A673 (cell line): ENCODE results near the gene SSR4. TPM values are rescaled to one million over a fixed set of nuclear protein-coding genes. Genes with fewer than 3 reads are reported as not detected.

Experiments
- BruUV-seq: library from RNA; stranded (reverse); fragments of 400-500 nt; replicated peaks from 2 replicates; lab custom pipeline; 2021; lab: Mats Ljungman, UMichigan
- CTCF ChIA-PET: fragments of 300-600 bp; sonication (Branson Sonifier 250); formaldehyde crosslinking; loops from one replicate; lab custom pipeline; 2022; ENCODE audit warnings: antibody characterized with exemption; lab: Charles Lee
- POLR2A ChIA-PET: fragments of 300-600 bp; sonication (Branson Sonifier 250); formaldehyde crosslinking; loops from one replicate; lab custom pipeline; 2022; ENCODE audit warnings: antibody characterized with exemption; ENCODE audit not compliant: low non-redundant PET; lab: Charles Lee
- DNase-seq: peaks from one replicate; pipeline ENCODE4 v3.0.0-alpha.2; 2015; ENCODE audit warnings: low spot score
- H3K27ac ChIP-seq: fragments of 200-600 bp; sonication (generic); 2 replicates; pipeline ENCODE4 v1.5.1; 2016; ENCODE audit warnings: mixed run types, low read depth, mild to moderate bottlenecking, mixed read lengths, antibody characterized with exemption, low read length; ENCODE audit not compliant: poor library complexity, severe bottlenecking
- H3K27me3 ChIP-seq: fragments of 200-600 bp; sonication (generic); replicated peaks from 2 replicates; pipeline ENCODE4 v1.6.1; 2017; ENCODE audit warnings: mixed run types, low read depth, mild to moderate bottlenecking, mixed read lengths, antibody characterized with exemption, low read length; ENCODE audit not compliant: insufficient read depth, poor library complexity
- H3K36me3 ChIP-seq: fragments of 200-600 bp; sonication (generic); 2 replicates; pipeline ENCODE4 v1.6.1; 2016; ENCODE audit warnings: mixed run types, mild to moderate bottlenecking, mixed read lengths, antibody characterized with exemption, low read length; ENCODE audit not compliant: insufficient read depth, poor library complexity, severe bottlenecking
- H3K4me1 ChIP-seq: fragments of 200-600 bp; sonication (generic); 2 replicates; pipeline ENCODE4 v1.6.1; 2017; ENCODE audit warnings: mixed run types, mild to moderate bottlenecking, mixed read lengths, antibody characterized with exemption, low read length; ENCODE audit not compliant: insufficient read depth, poor library complexity, severe bottlenecking
- H3K4me3 ChIP-seq: fragments of 200-600 bp; sonication (generic); 2 replicates; pipeline ENCODE4 v1.5.1; 2016; ENCODE audit warnings: low read depth, mixed run types, mild to moderate bottlenecking, mixed read lengths, low read length; ENCODE audit not compliant: poor library complexity, severe bottlenecking
- H3K9me3 ChIP-seq: fragments of 200-600 bp; sonication (generic); 2 replicates; pipeline ENCODE4 v1.6.1; 2016; ENCODE audit warnings: mixed run types, low read depth, mild to moderate bottlenecking, mixed read lengths, antibody characterized with exemption, low read length; ENCODE audit not compliant: poor library complexity, severe bottlenecking
- EZH2 ChIP-seq: fragments of 200-600 bp; sonication (generic); IDR thresholded peaks from 2 replicates; pipeline ENCODE4 v1.6.1; 2017; ENCODE audit warnings: borderline replicate concordance, low read depth, mild to moderate bottlenecking, mixed read lengths, antibody characterized with exemption, low read length; ENCODE audit not compliant: poor library complexity, severe bottlenecking
- intact Hi-C: fragments of 100-400 bp; cut with micrococcal nuclease; formaldehyde crosslinking; loops from one replicate; pipeline ENCODE4 v1.10.0; 2022; ENCODE audit not compliant: unreplicated experiment
- total RNA-seq: library from RNA; stranded (reverse); gene quantifications from 2 replicates; pipeline ENCODE4 v1.2.3, GENCODE V29; 2021
- TF ChIP-seq, protein P1 (sequence below): fragments of 300-800, 200-600 bp; sonication (generic); conservative IDR thresholded peaks from 2 replicates; pipeline ENCODE4 v1.5.1; 2017; ENCODE audit warnings: low read depth, mild to moderate bottlenecking, antibody characterized with exemption, low read length, moderate library complexity, mixed read lengths

Gene SSR4
- total RNA-seq, 1 experiment from 2014 or later: 214 TPM

DNA sequence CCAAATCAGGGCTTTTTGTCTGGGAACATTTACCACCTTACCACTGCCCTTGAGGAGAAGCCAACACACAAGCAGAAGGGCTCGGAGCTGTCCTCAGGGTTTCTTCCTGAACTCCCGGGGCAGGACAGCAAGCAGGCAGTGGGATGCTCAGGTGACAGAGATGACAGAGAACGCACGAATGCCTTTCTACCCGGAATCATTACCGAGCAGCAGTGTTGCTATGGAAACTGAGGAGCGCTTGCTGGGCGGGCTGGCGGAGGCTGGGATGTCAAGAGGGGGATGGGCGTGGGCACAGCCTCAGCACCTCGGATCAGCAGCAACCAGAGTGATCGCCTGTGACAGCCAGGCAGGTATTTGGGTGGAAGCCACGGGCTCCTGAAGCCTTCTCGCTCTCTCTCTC lies 17.8 kb downstream of the SSR4 start:
- TF ChIP-seq, protein P1, sequence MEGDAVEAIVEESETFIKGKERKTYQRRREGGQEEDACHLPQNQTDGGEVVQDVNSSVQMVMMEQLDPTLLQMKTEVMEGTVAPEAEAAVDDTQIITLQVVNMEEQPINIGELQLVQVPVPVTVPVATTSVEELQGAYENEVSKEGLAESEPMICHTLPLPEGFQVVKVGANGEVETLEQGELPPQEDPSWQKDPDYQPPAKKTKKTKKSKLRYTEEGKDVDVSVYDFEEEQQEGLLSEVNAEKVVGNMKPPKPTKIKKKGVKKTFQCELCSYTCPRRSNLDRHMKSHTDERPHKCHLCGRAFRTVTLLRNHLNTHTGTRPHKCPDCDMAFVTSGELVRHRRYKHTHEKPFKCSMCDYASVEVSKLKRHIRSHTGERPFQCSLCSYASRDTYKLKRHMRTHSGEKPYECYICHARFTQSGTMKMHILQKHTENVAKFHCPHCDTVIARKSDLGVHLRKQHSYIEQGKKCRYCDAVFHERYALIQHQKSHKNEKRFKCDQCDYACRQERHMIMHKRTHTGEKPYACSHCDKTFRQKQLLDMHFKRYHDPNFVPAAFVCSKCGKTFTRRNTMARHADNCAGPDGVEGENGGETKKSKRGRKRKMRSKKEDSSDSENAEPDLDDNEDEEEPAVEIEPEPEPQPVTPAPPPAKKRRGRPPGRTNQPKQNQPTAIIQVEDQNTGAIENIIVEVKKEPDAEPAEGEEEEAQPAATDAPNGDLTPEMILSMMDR: no peak
- TF ChIP-seq EZH2: no peak
- no peak overlapping the region for H3K27ac ChIP-seq
- no peak overlapping the region for H3K4me3 ChIP-seq
- intact Hi-C loops: no loop called here
- no TSS peak for BruUV-seq
- DNase-seq: no peak
- POLR2A ChIA-PET: no interaction called here
- no peaks in the 10 kb centered on the region for H3K9me3 ChIP-seq
- H3K4me1 ChIP-seq: no peaks in the 10 kb centered on the region
- CTCF ChIA-PET: no interaction called here
- H3K27me3 ChIP-seq: no peaks in the 10 kb centered on the region
- no peaks in the 10 kb centered on the region for H3K36me3 ChIP-seq

DNA sequence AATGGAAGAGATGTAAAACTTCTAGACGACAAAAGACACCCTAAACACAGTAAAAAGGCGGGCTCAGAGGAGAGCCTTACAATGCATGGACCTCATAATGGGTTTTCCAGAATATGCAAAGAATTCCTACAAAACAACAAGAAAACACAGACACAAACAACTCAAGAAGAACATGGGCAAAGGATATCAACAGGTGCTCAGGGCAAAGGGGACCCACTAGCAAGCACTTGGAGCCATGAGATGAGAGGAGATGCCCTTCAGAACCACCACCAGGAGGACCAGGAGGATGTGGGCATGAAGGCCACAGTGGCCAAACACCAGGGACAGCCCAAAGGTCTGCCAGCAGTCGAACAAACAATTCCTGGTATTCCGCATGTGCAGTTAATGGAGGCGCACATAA lies 18.7 kb downstream of the SSR4 start:
- intact Hi-C loops: no loop called here
- ChIA-PET CTCF (no interaction called here), POLR2A (no interaction called here)
- no peak for DNase-seq
- TF ChIP-seq, protein P1: no peak
- TF ChIP-seq EZH2: no peak
- Histone ChIP-seq H3K36me3 (no peaks in the 10 kb centered on the region), H3K27ac (no peak overlapping the region), H3K4me3 (no peak overlapping the region), H3K9me3 (no peaks in the 10 kb centered on the region), H3K4me1 (no peaks in the 10 kb centered on the region), H3K27me3 (no peaks in the 10 kb centered on the region)
- no TSS peak for BruUV-seq

DNA sequence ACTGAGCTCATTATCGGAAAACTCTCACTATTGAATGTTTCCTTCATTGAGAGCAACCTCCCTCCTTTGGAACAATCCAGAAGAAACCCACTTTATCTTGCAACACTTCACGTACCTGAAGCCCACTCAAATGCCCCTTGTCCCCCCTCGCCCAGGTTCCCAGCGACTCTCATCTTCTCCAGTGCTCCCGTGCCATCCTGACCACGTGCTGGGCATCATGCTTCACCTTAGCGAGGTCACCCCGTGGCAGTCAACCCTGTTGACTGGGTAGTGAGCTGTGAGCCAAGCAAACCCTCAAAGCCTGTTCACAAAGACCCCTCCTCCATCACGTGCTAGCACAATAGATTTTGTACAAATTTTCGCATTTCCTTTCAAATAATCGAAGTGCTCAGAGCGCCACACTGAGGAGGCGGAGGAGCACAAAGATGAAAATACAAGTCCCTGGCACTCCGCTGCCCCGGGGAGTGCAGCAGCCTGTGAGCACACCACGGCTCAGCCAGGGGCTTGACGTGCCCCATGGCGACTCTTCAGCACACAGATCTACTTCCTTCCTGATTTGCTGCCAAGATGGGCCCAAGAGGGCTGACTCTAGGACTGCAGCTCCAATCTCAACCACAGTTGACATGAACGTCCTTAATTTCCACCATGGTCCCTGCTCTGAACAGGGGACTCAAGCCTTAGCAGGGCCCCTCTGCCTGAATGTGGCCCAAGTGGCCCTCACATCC lies 20.3 kb downstream of the SSR4 start:
- Histone ChIP-seq H3K27me3 (no peaks in the 10 kb centered on the region), H3K27ac (no peak overlapping the region), H3K4me1 (no peaks in the 10 kb centered on the region), H3K36me3 (no peaks in the 10 kb centered on the region), H3K9me3 (no peaks in the 10 kb centered on the region), H3K4me3 (no peak overlapping the region)
- ChIA-PET CTCF (no interaction called here), POLR2A (no interaction called here)
- DNase-seq: no peak
- BruUV-seq: no TSS peak
- intact Hi-C loops: no loop called here
- TF ChIP-seq EZH2: no peak
- TF ChIP-seq, protein P1: no peak
